Pancreas (tissue), 10 donors: ENCODE results near the gene MIPEP. TPM values are rescaled to one million over a fixed set of nuclear protein-coding genes. Genes with fewer than 3 reads are reported as not detected.

Source experiments
- ATAC-seq, 4 donors: fragments of 200-7000 bp; cut with Tn5 transposase; one replicate each; pipeline versions ENCODE4 v1.8.0 to v1.9.1; 2020; ENCODE audit warnings: mild to moderate bottlenecking in 4 of 4, moderate library complexity in 4 of 4
- DNase-seq, 6 donors: peaks; one replicate each; pipeline ENCODE4 v3.0.0-alpha.2; 2020
- FAIRE-seq: peaks from 2 replicates; lab custom pipeline; 2012; peaks lifted over from hg19 to GRCh38; lab: Jason Lieb, UNC
- H3K27ac ChIP-seq, 4 donors: fragments of 200-600 bp; sonication (generic); 1 replicate in 3 of 4; 2 replicates in 1 of 4; pipeline versions ENCODE4 v1.5.0 to v1.8.0; 2020
- H3K27me3 ChIP-seq, 4 donors: fragments of 200-600 bp; one replicate each; pipeline ENCODE4 v1.8.0; 2021
- H3K36me3 ChIP-seq, 3 donors: fragments of 200-600 bp; sonication (generic) in 1 of 3; one replicate each; pipeline versions ENCODE4 v1.5.0 to v1.8.0; 2020 to 2021
- H3K4me1 ChIP-seq, 3 donors: fragments of 200-600 bp; one replicate each; pipeline ENCODE4 v1.8.0; 2021
- H3K4me3 ChIP-seq, 4 donors: fragments of 200-600 bp; sonication (generic) in 2 of 4; one replicate each; pipeline versions ENCODE4 v1.5.0 to v1.8.0; 2020 to 2021
- H3K9me3 ChIP-seq, 4 donors: fragments of 200-600 bp; one replicate each; pipeline ENCODE4 v1.8.0; 2021
- WGBS, 2 donors: extraction: QIAGEN DNeasy Blood & Tissue Kit; methylation state at CpG; one replicate each; pipeline ENCODE4 v1.1.7; 2013; 5-methylcytosine and 5-hydroxymethylcytosine counted together
- intact Hi-C, 3 donors: fragments of 100-400 bp; cut with DNase I; formaldehyde crosslinking; loops; one replicate each; pipeline versions ENCODE4 v1.11.1 to v1.14.2; 2022
- polyA plus RNA-seq, 2 donors: library from polyadenylated mRNA; stranded (reverse); fragments of 200-250 nt; gene quantifications; one replicate each; pipeline ENCODE4 v1.2.3, GENCODE V29; 2013
- total RNA-seq, 6 donors: library from RNA; stranded (reverse); fragmentation: NEBNext Ultra II Directional in 4 of 6; extraction: Animal tissue kit (Norgen Biotek cat#: 25700) in 4 of 6; gene quantifications; one replicate each; pipeline versions ENCODE4 v1.2.1 to v1.2.4, GENCODE V29; 2021 to 2023
- TF ChIP-seq, protein P1 (sequence below), 4 donors: fragments of 200-600 bp; sonication (generic) in 3 of 4; IDR thresholded peaks; one replicate each; pipeline versions ENCODE4 v1.5.0 to v1.8.0; 2021; ENCODE audit warnings: antibody characterized with exemption in 4 of 4
- donor health status: healthy with polysubstance abuse.
- donor health status: DM: no; HTN: no; CAD: no; lungs with moderate emphysema.
- donor health status: DM: no; HTN: no; CAD: no.
- donor health status: control.
- donor health status: control.
- donor health status: Bipolar disorder and iron deficiency.
- donor health status: DM: yes; HTN: yes; CAD: no.
- donor health status: DM: no; HTN: no; CAD: no.
- donor health status: DM: no; HTN: no; CAD: no.
- donor health status: DM: yes; HTN: yes; CAD: no.

Gene MIPEP
- total and polyA plus RNA-seq, 8 donors: 8.0 to 12.8 (median 10.6) TPM

DNA sequence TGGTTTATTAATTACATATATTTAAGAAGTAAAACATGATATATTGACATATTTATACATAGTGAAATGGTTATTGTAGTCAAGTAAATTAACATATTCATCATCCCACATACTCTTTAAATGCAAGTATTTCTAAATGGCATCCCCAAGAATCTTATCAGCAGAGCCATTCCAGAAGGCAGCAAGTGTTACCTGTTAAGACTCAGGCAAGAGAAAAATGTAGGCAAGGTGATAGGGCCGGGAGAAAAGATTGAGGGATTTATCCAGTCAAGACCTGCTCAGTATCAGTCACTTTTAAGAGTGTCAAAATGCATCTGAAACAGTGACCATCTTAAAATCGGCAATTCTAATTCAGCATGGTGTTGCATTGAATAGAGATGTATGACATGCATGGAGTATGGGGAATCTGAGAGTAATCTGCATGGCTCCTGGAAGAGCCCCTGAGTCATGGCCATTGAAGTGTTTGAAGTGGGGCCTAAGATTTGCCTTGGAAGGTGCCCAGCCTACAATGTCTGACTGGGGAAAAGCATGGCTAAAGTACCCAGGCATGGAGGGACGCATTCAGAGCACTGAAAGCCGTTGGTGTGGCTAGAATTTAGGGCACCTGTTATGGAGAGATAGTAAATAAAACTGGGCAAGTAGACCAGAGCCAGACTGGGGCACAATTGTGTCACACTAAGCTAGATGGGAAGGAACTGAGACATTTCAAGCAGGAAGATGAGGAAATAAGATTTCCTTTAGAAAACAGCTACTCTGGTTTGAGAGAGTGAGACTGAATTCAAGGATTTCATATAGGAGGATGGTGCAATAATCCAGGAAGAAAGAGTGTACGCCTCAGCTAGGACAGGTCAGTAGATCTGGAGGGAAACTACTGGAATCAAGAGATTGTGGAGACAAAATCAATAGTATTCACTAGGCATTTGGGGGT is 33.1 kb upstream of the MIPEP start:
- DNase-seq (no peak), FAIRE-seq (no peak), ATAC-seq (no peak)
- H3K4me3 ChIP-seq: no peak overlapping the region
- 61 to 70% methylated on average over 5 of the region's 5 CpGs for WGBS, 2 donors
- intact Hi-C loops: no loop called here
- H3K36me3 ChIP-seq: no peaks in the 10 kb centered on the region
- TF ChIP-seq, protein P1, sequence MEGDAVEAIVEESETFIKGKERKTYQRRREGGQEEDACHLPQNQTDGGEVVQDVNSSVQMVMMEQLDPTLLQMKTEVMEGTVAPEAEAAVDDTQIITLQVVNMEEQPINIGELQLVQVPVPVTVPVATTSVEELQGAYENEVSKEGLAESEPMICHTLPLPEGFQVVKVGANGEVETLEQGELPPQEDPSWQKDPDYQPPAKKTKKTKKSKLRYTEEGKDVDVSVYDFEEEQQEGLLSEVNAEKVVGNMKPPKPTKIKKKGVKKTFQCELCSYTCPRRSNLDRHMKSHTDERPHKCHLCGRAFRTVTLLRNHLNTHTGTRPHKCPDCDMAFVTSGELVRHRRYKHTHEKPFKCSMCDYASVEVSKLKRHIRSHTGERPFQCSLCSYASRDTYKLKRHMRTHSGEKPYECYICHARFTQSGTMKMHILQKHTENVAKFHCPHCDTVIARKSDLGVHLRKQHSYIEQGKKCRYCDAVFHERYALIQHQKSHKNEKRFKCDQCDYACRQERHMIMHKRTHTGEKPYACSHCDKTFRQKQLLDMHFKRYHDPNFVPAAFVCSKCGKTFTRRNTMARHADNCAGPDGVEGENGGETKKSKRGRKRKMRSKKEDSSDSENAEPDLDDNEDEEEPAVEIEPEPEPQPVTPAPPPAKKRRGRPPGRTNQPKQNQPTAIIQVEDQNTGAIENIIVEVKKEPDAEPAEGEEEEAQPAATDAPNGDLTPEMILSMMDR (IDR thresholded peaks at IDR 0.05): no peak
- H3K9me3 ChIP-seq: no peaks in the 10 kb centered on the region
- no peaks in the 10 kb centered on the region for H3K27me3 ChIP-seq
- H3K4me1 ChIP-seq: no peaks in the 10 kb centered on the region
- no peak overlapping the region for H3K27ac ChIP-seq

DNA sequence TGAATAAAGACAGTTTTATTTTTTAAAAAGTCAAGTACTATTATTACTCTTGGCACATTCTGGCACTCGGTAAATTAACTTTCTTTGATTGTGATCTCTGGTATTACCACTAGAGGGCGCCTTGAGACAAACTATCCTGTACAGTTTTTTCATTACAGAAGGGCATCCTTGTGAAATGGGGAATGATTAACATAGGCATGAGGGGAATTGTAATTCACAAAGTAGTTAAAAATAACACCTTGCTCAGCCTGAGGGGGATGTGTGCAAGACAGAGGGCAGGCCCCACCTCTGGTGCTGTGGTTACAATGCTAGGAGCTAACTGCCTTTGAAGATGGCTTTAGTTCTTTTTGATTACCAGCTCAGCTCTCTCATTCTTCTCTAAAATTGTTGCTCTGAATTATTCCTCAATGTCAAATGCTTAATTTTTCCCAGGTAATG is 32.3 kb upstream of the MIPEP start:
- TF ChIP-seq, protein P1 (IDR thresholded peaks at IDR 0.05): peak in 3 of 4 donors; percentile 51 to 63 (median 55)
- H3K27ac ChIP-seq: no peak overlapping the region
- intact Hi-C loops: no loop called here
- no peaks in the 10 kb centered on the region for H3K4me1 ChIP-seq
- no peaks in the 10 kb centered on the region for H3K36me3 ChIP-seq
- H3K27me3 ChIP-seq: no peaks in the 10 kb centered on the region
- ATAC-seq (peak in 3 of 4 donors; percentile 73 to 77 (median 75)), FAIRE-seq (peak; percentile 96), DNase-seq (peak in 1 of 6 donors; percentile 21)
- H3K9me3 ChIP-seq: no peaks in the 10 kb centered on the region
- H3K4me3 ChIP-seq: no peak overlapping the region
- 11 to 12% methylated on average over 2 of the region's 2 CpGs for WGBS, 2 donors

DNA sequence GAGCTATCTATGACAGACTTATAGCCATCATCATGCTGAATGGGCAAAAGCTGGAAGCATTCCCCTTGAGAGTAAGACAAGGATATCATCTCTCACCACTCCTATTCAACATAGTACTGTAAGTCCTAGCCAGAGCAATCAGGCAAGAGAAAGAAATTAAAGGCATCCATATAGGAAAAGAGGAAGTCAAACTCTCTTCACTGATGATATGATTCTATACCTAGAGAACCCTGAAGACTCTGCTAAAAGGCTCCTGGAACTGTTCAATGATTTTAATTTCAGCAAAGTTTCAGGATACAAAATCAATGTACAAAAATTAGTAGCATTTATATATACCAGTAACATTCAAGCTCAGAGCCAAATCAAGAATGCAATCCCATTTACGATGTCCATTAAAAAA is 29.8 kb upstream of the MIPEP start:
- H3K9me3 ChIP-seq: no peaks in the 10 kb centered on the region
- intact Hi-C loops: no loop called here
- DNase-seq (no peak), FAIRE-seq (no peak), ATAC-seq (no peak)
- H3K27me3 ChIP-seq: no peaks in the 10 kb centered on the region
- WGBS, 2 donors: 78 to 88% methylated on average over 1 of the region's 1 CpG
- H3K4me1 ChIP-seq: no peaks in the 10 kb centered on the region
- H3K36me3 ChIP-seq: no peaks in the 10 kb centered on the region
- no peak overlapping the region for H3K27ac ChIP-seq
- no peak overlapping the region for H3K4me3 ChIP-seq
- TF ChIP-seq, protein P1 (IDR thresholded peaks at IDR 0.05): no peak

DNA sequence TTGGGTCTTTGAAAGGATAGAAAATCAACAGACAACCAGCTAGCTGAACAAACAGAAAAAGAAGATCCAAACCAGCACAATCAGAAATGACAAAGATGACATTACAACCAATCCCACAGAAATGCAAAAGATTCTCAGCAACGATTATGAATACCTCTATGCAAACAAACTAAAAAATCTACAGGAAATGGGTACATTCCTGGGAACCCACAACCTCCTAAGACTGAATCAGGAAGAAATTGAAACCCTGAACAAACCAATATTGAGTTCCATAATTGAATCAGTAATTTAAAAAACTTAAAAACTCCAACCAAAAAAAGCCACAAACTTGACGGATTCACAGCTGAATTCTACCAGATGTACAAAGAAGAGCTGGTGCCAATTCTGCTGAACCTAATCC is 29.0 kb upstream of the MIPEP start:
- no peak overlapping the region for H3K4me3 ChIP-seq
- TF ChIP-seq, protein P1 (IDR thresholded peaks at IDR 0.05): no peak
- H3K27ac ChIP-seq: no peak overlapping the region
- no peaks in the 10 kb centered on the region for H3K36me3 ChIP-seq
- no peak for FAIRE-seq
- no peak for DNase-seq
- peaks cover 0 to 4% (median under 1%) of the 10 kb centered on the region in 4 donors for H3K27me3 ChIP-seq
- 56 to 64% methylated on average over 2 of the region's 2 CpGs for WGBS, 2 donors
- ATAC-seq: no peak
- H3K9me3 ChIP-seq: no peaks in the 10 kb centered on the region
- intact Hi-C loops: no loop called here
- H3K4me1 ChIP-seq: no peaks in the 10 kb centered on the region

DNA sequence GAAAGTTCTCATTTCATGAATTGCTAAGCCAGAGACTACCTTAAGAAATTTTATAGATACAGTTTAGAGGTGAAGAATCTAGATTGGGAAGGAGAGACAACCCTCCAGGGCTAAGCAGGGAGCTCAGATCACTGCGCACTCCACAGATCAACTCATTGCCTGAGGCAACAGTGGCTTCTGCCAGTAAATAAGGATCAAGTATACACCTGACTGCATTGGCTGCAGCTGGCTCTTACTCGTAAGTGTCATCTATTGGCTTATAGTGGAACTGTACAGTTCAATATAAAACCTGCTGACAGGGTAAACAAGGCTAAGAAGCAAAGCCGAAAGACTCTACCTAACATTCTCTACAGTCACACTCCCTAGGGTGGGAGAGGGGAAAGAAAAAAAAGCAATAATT is 26.1 kb upstream of the MIPEP start:
- Histone ChIP-seq H3K36me3 (no peaks in the 10 kb centered on the region), H3K4me3 (no peak overlapping the region), H3K4me1 (no peaks in the 10 kb centered on the region), H3K27me3 (peaks cover 0 to 8% (median 2%) of the 10 kb centered on the region in 4 donors), H3K27ac (no peak overlapping the region), H3K9me3 (no peaks in the 10 kb centered on the region)
- 62 to 87% methylated on average over 3 of the region's 3 CpGs for WGBS, 2 donors
- TF ChIP-seq, protein P1 (IDR thresholded peaks at IDR 0.05): no peak
- intact Hi-C loops: no loop called here
- FAIRE-seq (no peak), DNase-seq (no peak), ATAC-seq (peak in 1 of 4 donors; percentile 64)
